GM04504 (cell line): Measurements from ENCODE around the gene PDZRN4.
"Not testable (repeated sequence)": the region's sequence is repeated elsewhere in the genome, so short reads cannot be mapped to it uniquely, and the experiment has no call there.

Experiments
- DNase-seq: peaks from one replicate; pipeline ENCODE4 v3.0.0-alpha.2; 2012; ENCODE audit warnings: low read depth

The PDZRN4 gene

GRCh38 chr12:41188058-41188840 is at the start of gene PDZRN4:
TSS of gene PDZRN4 (plus strand) at chr12:41188320.
- DNase-seq, result no peak

- no peak for DNase-seq
These were observed 48.0 kb upstream of the PDZRN4 start for GRCh38 chr12:41140117-41140516.

GRCh38 chr12:41141104-41141503 is 47.0 kb upstream of the PDZRN4 start:
- DNase-seq, result no peak

GRCh38 chr12:41142376-41142775 is 45.7 kb upstream of the PDZRN4 start:
- no peak for DNase-seq

- no peak for DNase-seq
These were observed 36.3 kb upstream of the PDZRN4 start for GRCh38 chr12:41151793-41152192.

- no peak for DNase-seq
These were observed 25.7 kb upstream of the PDZRN4 start for GRCh38 chr12:41162461-41162860.

GRCh38 chr12:41167701-41168100 is 20.4 kb upstream of the PDZRN4 start:
- DNase-seq, result no peak

GRCh38 chr12:41174602-41175001 is 13.5 kb upstream of the PDZRN4 start:
- DNase-seq, result no peak

- not testable (repeated sequence) for DNase-seq
These were observed 8.6 kb upstream of the PDZRN4 start for GRCh38 chr12:41179507-41179906.

- no peak for DNase-seq
These were observed 3.3 kb upstream of the PDZRN4 start for GRCh38 chr12:41184864-41185263.

GRCh38 chr12:41186026-41186425 is 2.1 kb upstream of the PDZRN4 start:
- DNase-seq, result no peak

GRCh38 chr12:41188841-41189394 is 798 bp downstream of the PDZRN4 start:
- no peak for DNase-seq

- DNase-seq, result no peak
These were observed 1.5 kb downstream of the PDZRN4 start for GRCh38 chr12:41189395-41190251.

- no peak for DNase-seq
These were observed 2.2 kb downstream of the PDZRN4 start for GRCh38 chr12:41190338-41190737.

- not testable (repeated sequence) for DNase-seq
These were observed 3.4 kb downstream of the PDZRN4 start for GRCh38 chr12:41191549-41191948.

- DNase-seq, result no peak
These were observed 5.2 kb downstream of the PDZRN4 start for GRCh38 chr12:41193311-41193710.

- DNase-seq, result no peak
These were observed 13.9 kb downstream of the PDZRN4 start for GRCh38 chr12:41202051-41202450.

GRCh38 chr12:41205070-41205709 is 17.1 kb downstream of the PDZRN4 start:
- DNase-seq, result no peak

- no peak for DNase-seq
These were observed 18.2 kb downstream of the PDZRN4 start for GRCh38 chr12:41206298-41206697.

GRCh38 chr12:41211448-41211847 is 23.3 kb downstream of the PDZRN4 start:
- no peak for DNase-seq

- no peak for DNase-seq
These were observed 24.5 kb downstream of the PDZRN4 start for GRCh38 chr12:41212625-41213024.

GRCh38 chr12:41213107-41213506 is 25.0 kb downstream of the PDZRN4 start:
- DNase-seq, result no peak
